Measurements from ENCODE around the gene SH3RF1. TPM values are rescaled to one million over a fixed set of nuclear protein-coding genes. Genes with fewer than 3 reads are reported as not detected.

Gene SH3RF1
- total and polyA plus RNA-seq, 2 of the 13 experiments (the other 11 are each of a cell fraction or from before 2014, with no cell fraction given) = 3.1 to 3.2 TPM

GRCh38 chr4:169152899-169153298 is 117.9 kb downstream of the SH3RF1 start:
- no peak for FAIRE-seq
- H3K27me3 ChIP-seq (ENCODE audit: control insufficient read depth in 1 of 2, insufficient read depth in 2 of 2, low read length in 2 of 2) = no peaks in the 10 kb centered on the region
- 94% methylated on average over 4 of the region's 4 CpGs for WGBS (ENCODE audit: low lambda C conversion rate)

DNA sequence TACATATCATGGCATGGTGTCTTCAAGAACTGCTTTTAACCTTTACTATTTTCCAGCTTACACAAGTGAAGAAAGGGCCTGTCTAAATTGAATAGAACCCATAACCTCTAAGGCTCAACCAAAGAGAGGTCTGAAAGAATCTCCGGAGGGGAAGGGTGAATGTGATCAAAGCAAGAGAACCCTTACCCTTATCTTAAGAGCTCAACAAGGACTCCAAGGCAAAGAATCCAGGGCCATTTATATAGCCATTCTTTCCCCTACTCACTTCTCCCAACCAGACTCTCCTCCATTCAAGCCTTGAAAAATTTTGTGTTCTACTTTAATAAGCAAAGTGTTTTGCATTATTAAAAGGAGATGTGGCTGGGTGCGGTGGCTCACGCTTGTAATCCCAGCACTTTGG is 118.7 kb downstream of the SH3RF1 start:
- TF ChIP-seq TMF1 (CRISPR knock-in tag; IDR thresholded peaks at IDR 0.05; ENCODE audit: low read depth) (no peak), ZNF737 (CRISPR knock-in tag; IDR thresholded peaks at IDR 0.05; ENCODE audit: borderline replicate concordance) (no peak)
- TF ChIP-seq, protein P1, sequence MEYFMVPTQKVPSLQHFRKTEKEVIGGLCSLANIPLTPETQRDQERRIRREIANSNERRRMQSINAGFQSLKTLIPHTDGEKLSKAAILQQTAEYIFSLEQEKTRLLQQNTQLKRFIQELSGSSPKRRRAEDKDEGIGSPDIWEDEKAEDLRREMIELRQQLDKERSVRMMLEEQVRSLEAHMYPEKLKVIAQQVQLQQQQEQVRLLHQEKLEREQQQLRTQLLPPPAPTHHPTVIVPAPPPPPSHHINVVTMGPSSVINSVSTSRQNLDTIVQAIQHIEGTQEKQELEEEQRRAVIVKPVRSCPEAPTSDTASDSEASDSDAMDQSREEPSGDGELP (IDR thresholded peaks at IDR 0.05; ENCODE audit: borderline replicate concordance, low read depth) = no peak
- Histone ChIP-seq H3K4me2 (ENCODE audit: low read depth, low read length) (no peak overlapping the region), H4K20me1 (ENCODE audit: insufficient read depth, low read length) (no peaks in the 10 kb centered on the region), H3K9me3 (ENCODE audit: low read length) (no peaks in the 10 kb centered on the region), H3K27me3 (ENCODE audit: control insufficient read depth in 1 of 2, insufficient read depth in 2 of 2, low read length in 2 of 2) (no peaks in the 10 kb centered on the region), H3K4me1 (ENCODE audit: insufficient read depth, low read length) (no peaks in the 10 kb centered on the region), H3K4me3 (replicated peaks in 1 of 3; ENCODE audit: insufficient read depth in 1 of 3, low read depth in 2 of 3, low read length in 3 of 3) (no peak overlapping the region), H2AFZ (ENCODE audit: low read length) (no peak overlapping the region), H3K9ac (ENCODE audit: insufficient read depth, low read depth, low read length) (no peak overlapping the region), H3K27ac (ENCODE audit: extremely low read length, insufficient read depth, low read length) (no peak overlapping the region), H3K36me3 (replicated peaks in 1 of 2; ENCODE audit: control insufficient read depth in 1 of 2, insufficient read depth in 2 of 2, low read length in 2 of 2) (peaks cover 4% of the 10 kb centered on the region in 2 experiments; a peak in 3 of 5 replicates), H3K79me2 (ENCODE audit: insufficient read depth, low read length) (no peaks in the 10 kb centered on the region)
- whole genome bisulfite sequencing (ENCODE audit: low lambda C conversion rate) = 100% methylated on average over 3 of the region's 3 CpGs
- intact Hi-C loops (cut with micrococcal nuclease; ENCODE audit: unreplicated experiment) = no loop called here
- no TSS peak for BruUV-seq (replicated peaks)
- ChIA-PET POLR2A (interaction anchor here (1.1 kb wide), 1 partner anchor 139 kb away, joined by 3 read pairs; no protein-coding TSS in a partner anchor), CTCF (ENCODE audit: low intra/inter-chr PET ratio, low total read pairs) (no interaction called here)
- no peak for DNase-seq (ENCODE audit: low spot score)
- in situ Hi-C loops (cut with HindIII; ENCODE audit: extremely low pct_ligation_motif_present, low pct_unique_long_range_greater_than_20kb) = no loop called here
- no peak for ATAC-seq
- no peak for FAIRE-seq

More at GRCh38 chr4:169152899-169153298, 117.9 kb downstream of the SH3RF1 start:
- BruUV-seq (replicated peaks) = no TSS peak
- Histone ChIP-seq H3K36me3 (replicated peaks in 1 of 2; ENCODE audit: control insufficient read depth in 1 of 2, insufficient read depth in 2 of 2, low read length in 2 of 2) (peaks cover 4% of the 10 kb centered on the region in 2 experiments; a peak in 3 of 5 replicates), H3K4me3 (replicated peaks in 1 of 3; ENCODE audit: insufficient read depth in 1 of 3, low read depth in 2 of 3, low read length in 3 of 3) (no peak overlapping the region), H2AFZ (ENCODE audit: low read length) (no peak overlapping the region), H3K4me2 (ENCODE audit: low read depth, low read length) (no peak overlapping the region), H3K79me2 (ENCODE audit: insufficient read depth, low read length) (no peaks in the 10 kb centered on the region), H3K9me3 (ENCODE audit: low read length) (no peaks in the 10 kb centered on the region), H3K4me1 (ENCODE audit: insufficient read depth, low read length) (no peaks in the 10 kb centered on the region), H3K9ac (ENCODE audit: insufficient read depth, low read depth, low read length) (no peak overlapping the region), H4K20me1 (ENCODE audit: insufficient read depth, low read length) (no peaks in the 10 kb centered on the region), H3K27ac (ENCODE audit: extremely low read length, insufficient read depth, low read length) (no peak overlapping the region)
- ChIA-PET CTCF (ENCODE audit: low intra/inter-chr PET ratio, low total read pairs) (no interaction called here), POLR2A (no interaction called here)
- TF ChIP-seq RBM39 (IDR thresholded peaks at IDR 0.05; ENCODE audit: low read depth, low read length, poor library complexity, severe bottlenecking) (no peak), BRD4 (CRISPR knock-in tag; IDR thresholded peaks at IDR 0.05) (no peak), CERS6 (CRISPR knock-in tag; IDR thresholded peaks at IDR 0.05) (no peak), GTF2F1 (IDR thresholded peaks at IDR 0.05; ENCODE audit: low read length) (no peak), ZNF335 (CRISPR knock-in tag; IDR thresholded peaks at IDR 0.05) (no peak), ZNF543 (CRISPR knock-in tag; IDR thresholded peaks at IDR 0.05) (no peak), SP2 (CRISPR knock-in tag; IDR thresholded peaks at IDR 0.05) (no peak)
- ATAC-seq = peak; percentile 41; the same call in 2 of the 3 replicates
- intact Hi-C loops (cut with micrococcal nuclease; ENCODE audit: unreplicated experiment) = no loop called here
- no peak for DNase-seq (ENCODE audit: low spot score)
- in situ Hi-C loops (cut with HindIII; ENCODE audit: extremely low pct_ligation_motif_present, low pct_unique_long_range_greater_than_20kb) = no loop called here

Data from HepG2 (cell line).